ENCODE measurements around the gene CMIP.
A peak's percentile ranks its signal among the peaks of the same experiment; 100 is the strongest.

CMIP gene

DNA sequence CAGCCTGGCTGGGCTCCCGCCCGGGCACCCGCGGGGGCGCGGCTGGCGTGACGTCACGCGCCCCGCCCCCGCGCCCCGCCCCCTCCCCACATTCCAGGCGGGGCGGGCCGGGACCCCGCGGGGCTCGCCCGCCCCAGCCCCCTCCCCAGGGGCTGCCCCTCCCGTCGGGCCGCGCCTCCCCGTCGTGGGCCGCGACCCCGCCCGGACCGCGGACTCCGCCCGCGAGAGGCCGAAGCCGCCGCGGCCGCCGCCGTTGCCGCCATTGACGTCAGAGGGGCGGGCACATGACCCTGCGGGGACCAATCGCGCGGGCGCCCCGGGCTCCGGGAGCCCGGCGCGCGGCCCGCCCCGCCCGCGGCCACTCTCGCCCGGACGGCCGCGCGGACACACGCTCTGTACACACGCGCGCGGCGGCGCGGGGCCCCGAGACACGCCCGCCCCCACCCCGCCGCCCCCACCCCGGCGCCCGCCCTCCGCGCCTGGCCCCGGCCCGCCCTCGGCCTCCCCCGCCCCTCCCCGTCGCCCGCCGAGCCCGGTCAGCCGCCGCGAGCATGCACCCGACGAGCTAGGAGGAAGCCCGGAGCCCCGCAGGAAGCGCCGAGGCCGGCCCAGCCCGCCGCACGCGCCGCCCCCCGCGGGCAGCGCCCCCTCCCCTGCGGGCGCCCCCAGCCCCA is at the start of gene CMIP:
Gene CMIP, plus strand, starts transcription at position 361 of the 674 bp plus-strand sequence.
- no peaks in the 10 kb centered on the region for H3K36me3 ChIP-seq
- peak within 1 kb of the TSS; percentile 87 to 99 for H3K4me3 ChIP-seq (ENCODE audit: low read depth in 1 of 2, low read length in 1 of 2)
- H3K4me1 ChIP-seq (ENCODE audit: control insufficient read depth in 1 of 2, insufficient read depth in 1 of 2, low read depth in 1 of 2, low read length in 1 of 2): peaks cover 40 to 44% of the 10 kb centered on the region in 2 experiments
- H3K9me3 ChIP-seq: no peaks in the 10 kb centered on the region
- TF ChIP-seq, protein P1, sequence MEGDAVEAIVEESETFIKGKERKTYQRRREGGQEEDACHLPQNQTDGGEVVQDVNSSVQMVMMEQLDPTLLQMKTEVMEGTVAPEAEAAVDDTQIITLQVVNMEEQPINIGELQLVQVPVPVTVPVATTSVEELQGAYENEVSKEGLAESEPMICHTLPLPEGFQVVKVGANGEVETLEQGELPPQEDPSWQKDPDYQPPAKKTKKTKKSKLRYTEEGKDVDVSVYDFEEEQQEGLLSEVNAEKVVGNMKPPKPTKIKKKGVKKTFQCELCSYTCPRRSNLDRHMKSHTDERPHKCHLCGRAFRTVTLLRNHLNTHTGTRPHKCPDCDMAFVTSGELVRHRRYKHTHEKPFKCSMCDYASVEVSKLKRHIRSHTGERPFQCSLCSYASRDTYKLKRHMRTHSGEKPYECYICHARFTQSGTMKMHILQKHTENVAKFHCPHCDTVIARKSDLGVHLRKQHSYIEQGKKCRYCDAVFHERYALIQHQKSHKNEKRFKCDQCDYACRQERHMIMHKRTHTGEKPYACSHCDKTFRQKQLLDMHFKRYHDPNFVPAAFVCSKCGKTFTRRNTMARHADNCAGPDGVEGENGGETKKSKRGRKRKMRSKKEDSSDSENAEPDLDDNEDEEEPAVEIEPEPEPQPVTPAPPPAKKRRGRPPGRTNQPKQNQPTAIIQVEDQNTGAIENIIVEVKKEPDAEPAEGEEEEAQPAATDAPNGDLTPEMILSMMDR (IDR thresholded peaks at IDR 0.05): no peak
- H3K27ac ChIP-seq: peak within 1 kb of the TSS; percentile 99
- H3K27me3 ChIP-seq: peaks cover 38% of the 10 kb centered on the region

DNA sequence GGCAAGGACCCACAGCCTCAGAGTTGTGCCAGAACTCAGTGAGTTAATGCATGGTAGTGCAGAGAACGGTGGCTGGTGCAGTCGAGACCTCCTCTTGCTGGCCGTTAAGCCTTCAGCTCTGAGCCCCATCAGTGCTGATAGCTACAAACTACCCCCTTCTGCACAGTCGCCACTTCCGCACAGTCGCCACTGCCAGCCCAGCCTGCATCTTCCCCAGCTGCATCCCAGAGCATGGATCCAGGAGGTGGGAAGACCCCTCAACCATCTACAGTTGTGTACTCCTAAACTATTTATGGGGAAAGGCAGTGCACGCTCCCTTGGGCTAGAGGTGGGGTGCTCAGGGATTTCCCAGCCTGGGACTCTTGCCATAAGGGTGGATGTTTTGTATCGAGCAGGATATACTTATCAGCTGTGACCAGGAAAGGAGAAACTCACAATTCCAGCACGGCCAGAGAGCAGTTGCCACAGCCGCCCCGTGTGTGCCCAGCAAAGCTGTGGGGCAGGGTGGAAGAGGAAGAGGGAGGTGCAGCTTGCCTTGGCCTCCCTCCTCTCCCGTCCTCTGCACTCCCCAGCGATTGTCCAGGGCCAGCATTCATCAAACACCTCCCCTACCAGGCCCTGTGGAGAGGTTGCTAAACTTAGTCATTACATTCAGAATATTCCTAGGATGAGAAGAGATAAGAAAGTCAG is 49.5 kb upstream of the CMIP start:
- H3K36me3 ChIP-seq: no peaks in the 10 kb centered on the region
- H3K27me3 ChIP-seq: no peaks in the 10 kb centered on the region
- H3K9me3 ChIP-seq: no peaks in the 10 kb centered on the region
- no peak overlapping the region for H3K4me3 ChIP-seq (ENCODE audit: low read depth in 1 of 2, low read length in 1 of 2)
- H3K27ac ChIP-seq: no peak overlapping the region
- no peaks in the 10 kb centered on the region for H3K4me1 ChIP-seq (ENCODE audit: control insufficient read depth in 1 of 2, insufficient read depth in 1 of 2, low read depth in 1 of 2, low read length in 1 of 2)
- TF ChIP-seq, protein P1 (IDR thresholded peaks at IDR 0.05): no peak

DNA sequence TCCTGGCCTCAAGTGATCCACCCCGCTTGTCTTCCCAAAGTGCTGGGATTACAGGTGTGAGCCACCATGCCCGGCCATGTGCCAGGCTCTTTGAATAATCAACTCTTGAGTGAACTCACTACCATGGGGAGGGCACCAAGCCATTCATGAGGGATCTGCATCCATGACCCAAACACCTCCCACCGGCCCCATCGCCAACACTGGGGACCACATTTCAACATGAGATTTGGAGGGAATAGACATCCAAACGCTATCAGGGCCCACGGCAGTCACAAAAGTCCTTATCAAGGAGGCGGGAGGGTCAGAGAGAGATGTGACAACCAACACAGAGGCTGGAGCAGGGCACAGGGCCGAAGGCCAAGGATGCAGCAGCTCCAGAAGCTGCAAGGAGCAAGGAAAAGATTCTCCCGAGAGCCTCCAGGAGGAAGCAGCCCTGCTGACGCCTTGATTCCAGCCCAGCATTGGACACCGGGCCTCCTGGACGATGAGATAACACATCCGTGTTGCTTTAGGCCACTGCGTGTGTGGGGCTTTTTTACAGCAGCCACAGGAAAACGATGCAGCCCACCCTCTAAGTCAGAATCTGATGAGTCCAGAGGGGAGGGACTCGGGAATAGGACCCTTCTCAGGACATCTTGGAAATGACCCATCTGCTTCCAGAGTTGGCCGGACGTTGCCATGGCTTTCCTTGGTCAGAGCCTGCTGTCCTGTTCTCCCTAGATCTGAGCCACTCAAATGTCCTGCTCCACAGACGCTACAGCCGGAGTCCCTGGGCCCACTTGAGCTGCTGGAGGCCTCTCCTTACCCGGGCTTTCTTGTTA is 47.3 kb upstream of the CMIP start:
- Histone ChIP-seq H3K36me3 (no peaks in the 10 kb centered on the region), H3K4me3 (ENCODE audit: low read depth in 1 of 2, low read length in 1 of 2) (no peak overlapping the region), H3K27ac (no peak overlapping the region), H3K4me1 (ENCODE audit: control insufficient read depth in 1 of 2, insufficient read depth in 1 of 2, low read depth in 1 of 2, low read length in 1 of 2) (no peaks in the 10 kb centered on the region), H3K9me3 (no peaks in the 10 kb centered on the region), H3K27me3 (no peaks in the 10 kb centered on the region)
- TF ChIP-seq, protein P1 (IDR thresholded peaks at IDR 0.05): no peak

DNA sequence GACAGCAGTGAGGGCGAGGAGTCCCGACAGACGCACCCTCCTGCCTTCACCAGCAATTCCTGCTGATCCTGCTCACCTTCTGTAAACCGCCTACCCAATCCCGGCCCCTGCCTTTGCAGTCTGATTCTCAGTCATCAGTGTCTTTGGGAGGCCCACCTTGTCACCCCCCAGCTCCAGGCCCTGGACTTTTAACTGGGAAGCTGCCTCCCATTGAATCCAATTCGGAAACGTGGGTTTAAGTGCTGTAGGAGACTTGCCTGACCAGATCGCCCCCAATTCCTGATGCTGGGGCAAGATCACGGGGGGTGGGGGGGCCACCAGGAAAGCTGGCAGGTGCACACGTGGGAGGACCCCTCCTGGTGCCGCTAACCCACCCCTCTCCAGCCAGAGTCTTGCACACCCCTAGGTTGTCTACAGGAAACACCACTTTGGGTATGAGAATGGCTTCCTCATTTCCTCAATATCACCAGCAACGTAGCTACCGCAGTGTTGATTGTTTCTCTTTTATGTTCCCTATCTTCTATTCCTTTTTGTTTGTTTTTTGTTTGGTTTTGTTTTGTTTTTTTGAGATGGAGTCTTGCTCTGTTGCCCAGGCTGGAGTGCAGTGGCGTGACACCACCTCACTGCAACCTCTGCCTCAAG is 46.6 kb upstream of the CMIP start:
- Histone ChIP-seq H3K4me3 (ENCODE audit: low read depth in 1 of 2, low read length in 1 of 2) (no peak overlapping the region), H3K27me3 (no peaks in the 10 kb centered on the region), H3K36me3 (no peaks in the 10 kb centered on the region), H3K27ac (no peak overlapping the region), H3K9me3 (no peaks in the 10 kb centered on the region), H3K4me1 (ENCODE audit: control insufficient read depth in 1 of 2, insufficient read depth in 1 of 2, low read depth in 1 of 2, low read length in 1 of 2) (no peaks in the 10 kb centered on the region)
- TF ChIP-seq, protein P1 (IDR thresholded peaks at IDR 0.05): no peak

DNA sequence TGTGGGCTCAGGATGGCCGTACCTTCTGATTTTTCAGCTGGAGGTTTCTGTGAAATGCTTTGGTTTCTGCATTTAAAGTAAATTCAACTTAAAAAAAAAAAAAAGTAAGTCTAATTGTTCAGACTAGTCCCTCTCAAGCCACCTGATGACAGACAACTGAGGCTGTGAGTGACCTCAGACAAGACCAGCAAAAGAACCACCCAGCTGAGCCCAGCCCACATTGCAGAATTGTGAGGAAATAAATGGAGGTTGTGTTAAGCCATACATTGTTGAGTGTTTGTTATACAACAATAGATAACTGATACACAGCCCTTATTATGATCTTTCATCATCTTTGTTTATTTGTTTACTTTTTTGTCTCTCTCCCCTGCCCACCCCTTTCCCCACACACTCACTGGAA is 44.7 kb upstream of the CMIP start:
- Histone ChIP-seq H3K27me3 (no peaks in the 10 kb centered on the region), H3K9me3 (no peaks in the 10 kb centered on the region), H3K27ac (no peak overlapping the region), H3K4me1 (ENCODE audit: control insufficient read depth in 1 of 2, insufficient read depth in 1 of 2, low read depth in 1 of 2, low read length in 1 of 2) (peaks cover 5 to 9% of the 10 kb centered on the region in 2 experiments), H3K4me3 (ENCODE audit: low read depth in 1 of 2, low read length in 1 of 2) (no peak overlapping the region), H3K36me3 (no peaks in the 10 kb centered on the region)
- TF ChIP-seq, protein P1 (IDR thresholded peaks at IDR 0.05): no peak
